Urothelium cell line (cell line): ENCODE data around the gene CDHR5.
A peak's percentile ranks its signal among the peaks of the same experiment; 100 is the strongest.

Experiments
- DNase-seq: peaks from one replicate; pipeline ENCODE4 v3.0.0; 2011; ENCODE audit warnings: low spot score, mixed read lengths
- FAIRE-seq: peaks from 2 replicates; lab custom pipeline; 2011; peaks lifted over from hg19 to GRCh38; lab: Jason Lieb, UNC

The CDHR5 gene

GRCh38 chr11:569158-569885 lies 55.4 kb downstream of the CDHR5 start:
- FAIRE-seq: no peak
- no peak for DNase-seq

DNA sequence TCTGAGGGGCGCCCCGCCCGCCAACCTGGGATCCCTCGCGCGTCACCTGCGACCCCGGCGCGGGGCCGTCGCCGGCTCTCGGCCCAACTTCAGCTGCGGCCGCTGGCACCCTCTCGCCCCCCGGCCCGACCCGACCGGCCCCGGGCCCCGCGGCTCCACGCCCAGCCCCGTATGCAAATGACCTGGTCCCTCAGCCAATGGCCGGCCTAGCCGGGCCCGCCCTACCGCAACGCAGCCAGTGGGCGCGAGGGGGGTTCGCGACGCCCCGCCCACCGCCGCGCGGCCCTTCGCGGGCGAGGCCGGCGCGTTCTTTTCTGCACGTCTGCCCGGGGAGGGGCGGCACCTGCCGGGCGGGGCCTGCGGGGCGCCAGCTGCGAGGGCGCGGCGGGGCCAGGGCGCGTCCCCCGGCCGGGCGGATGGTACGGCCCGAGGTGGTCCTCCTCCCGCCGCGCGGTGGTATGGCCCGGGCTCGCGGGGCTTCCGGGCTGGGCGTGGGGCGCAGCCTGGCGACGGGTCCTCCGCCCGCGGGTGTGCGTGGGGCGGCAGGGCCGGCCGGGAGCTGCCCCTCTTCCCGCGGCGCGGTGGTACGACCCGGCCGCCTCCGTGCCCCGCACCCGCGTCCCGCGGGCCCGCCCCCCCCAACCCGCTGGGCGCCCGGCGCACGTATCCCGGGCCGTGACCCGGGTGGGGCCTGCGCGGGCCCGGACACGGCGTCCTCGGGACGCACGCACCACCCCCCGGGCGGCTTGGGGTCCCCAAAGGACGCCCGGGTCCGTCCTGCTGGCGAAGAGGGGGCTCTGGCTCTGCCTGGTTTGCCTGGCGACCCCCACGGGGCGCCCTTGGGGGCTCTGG lies 56.2 kb downstream of the CDHR5 start:
- peak; percentile 94 for DNase-seq
- no peak for FAIRE-seq

GRCh38 chr11:567629-568292 lies 57.0 kb downstream of the CDHR5 start:
- FAIRE-seq: no peak
- no peak for DNase-seq

- FAIRE-seq (no peak), DNase-seq (no peak)
Measured at GRCh38 chr11:567011-567628, 57.6 kb downstream of the CDHR5 start.
